ENCODE measurements around the gene CHD9. TPM values are rescaled to one million over a fixed set of nuclear protein-coding genes. Genes with fewer than 3 reads are reported as not detected.
"Not testable (repeated sequence)": the region's sequence is repeated elsewhere in the genome, so short reads cannot be mapped to it uniquely, and the experiment has no call there.

Gene CHD9
- total RNA-seq, 1 experiment from 2014 or later, result 18.9 TPM

DNA sequence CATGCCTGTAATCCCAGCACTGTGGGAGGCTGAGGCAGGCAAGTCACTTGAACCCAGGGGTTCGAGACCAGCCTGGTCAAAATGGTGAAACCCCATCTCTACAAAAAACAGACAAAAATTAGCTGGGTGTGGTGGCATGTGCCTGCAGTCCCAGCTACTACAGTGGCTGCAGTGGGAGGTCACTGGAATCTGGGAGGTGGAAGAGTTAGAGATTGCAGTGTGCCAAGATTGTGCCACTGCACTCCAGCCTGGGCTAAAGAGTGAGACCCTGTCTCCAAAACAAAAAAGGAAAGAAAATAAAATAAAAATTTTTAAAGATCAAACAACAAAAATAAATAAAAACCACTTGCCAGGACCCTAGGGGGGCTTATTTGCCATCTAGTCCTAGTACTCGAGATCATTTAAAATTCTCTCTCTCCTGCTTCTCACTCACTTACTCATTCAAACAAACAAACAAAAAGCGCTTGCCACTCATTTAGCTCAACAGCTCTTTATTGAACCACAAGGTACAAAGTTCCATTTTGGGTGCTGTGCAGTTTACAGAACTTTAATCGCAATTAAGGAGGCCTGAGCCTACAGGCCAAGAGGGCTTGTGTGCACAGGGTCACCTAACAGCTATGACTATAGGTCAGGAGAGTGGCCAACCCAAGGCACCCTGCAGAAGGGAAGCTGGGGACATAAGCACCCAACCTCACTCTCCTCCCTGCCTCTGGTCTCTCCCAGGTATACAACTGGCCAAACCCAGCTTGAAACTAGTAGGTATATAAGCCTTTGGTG, 6.5 kb upstream of the CHD9 start:
- Histone ChIP-seq H4K20me1 (ENCODE audit: insufficient read depth) (no peaks in the 10 kb centered on the region), H3K9ac (ENCODE audit: low read length) (no peak overlapping the region), H3K4me3 (replicated peaks in 1 of 2; ENCODE audit: low read depth in 1 of 2, low read length in 2 of 2) (no peak overlapping the region), H3K9me2 (ENCODE audit: insufficient read depth) (no peaks in the 10 kb centered on the region), H3K9me3 (ENCODE audit: control insufficient read depth in 1 of 2, insufficient read depth in 1 of 2, low read depth in 1 of 2, low read length in 2 of 2) (no peaks in the 10 kb centered on the region), H3K36me3 (ENCODE audit: control insufficient read depth in 1 of 2, insufficient read depth in 2 of 2, low read length in 2 of 2) (no peaks in the 10 kb centered on the region; a peak in 1 of 4 replicates), H3K4me1 (ENCODE audit: control insufficient read depth in 1 of 2, insufficient read depth in 2 of 2, low read length in 2 of 2) (peaks cover 3 to 16% of the 10 kb centered on the region in 2 experiments; a peak in 3 of 4 replicates), H3K27ac (ENCODE audit: low read depth, low read length) (no peak overlapping the region), H3K4me2 (ENCODE audit: low read length) (no peak overlapping the region), H2AFZ (ENCODE audit: low read depth, low read length, poor library complexity, severe bottlenecking) (no peak overlapping the region), H3K27me3 (ENCODE audit: insufficient read depth, low read length) (no peaks in the 10 kb centered on the region), H3K79me2 (ENCODE audit: insufficient read depth, low read length) (no peaks in the 10 kb centered on the region)
- DNase-seq (ENCODE audit: low read depth, low spot score) (no peak), ATAC-seq (no peak)
- TF ChIP-seq EGR1 (IDR thresholded peaks at IDR 0.05; ENCODE audit: low read depth), result no peak
- no peak for TF ChIP-seq SRF (IDR thresholded peaks at IDR 0.05; ENCODE audit: low read depth)
- TF ChIP-seq, protein P1, sequence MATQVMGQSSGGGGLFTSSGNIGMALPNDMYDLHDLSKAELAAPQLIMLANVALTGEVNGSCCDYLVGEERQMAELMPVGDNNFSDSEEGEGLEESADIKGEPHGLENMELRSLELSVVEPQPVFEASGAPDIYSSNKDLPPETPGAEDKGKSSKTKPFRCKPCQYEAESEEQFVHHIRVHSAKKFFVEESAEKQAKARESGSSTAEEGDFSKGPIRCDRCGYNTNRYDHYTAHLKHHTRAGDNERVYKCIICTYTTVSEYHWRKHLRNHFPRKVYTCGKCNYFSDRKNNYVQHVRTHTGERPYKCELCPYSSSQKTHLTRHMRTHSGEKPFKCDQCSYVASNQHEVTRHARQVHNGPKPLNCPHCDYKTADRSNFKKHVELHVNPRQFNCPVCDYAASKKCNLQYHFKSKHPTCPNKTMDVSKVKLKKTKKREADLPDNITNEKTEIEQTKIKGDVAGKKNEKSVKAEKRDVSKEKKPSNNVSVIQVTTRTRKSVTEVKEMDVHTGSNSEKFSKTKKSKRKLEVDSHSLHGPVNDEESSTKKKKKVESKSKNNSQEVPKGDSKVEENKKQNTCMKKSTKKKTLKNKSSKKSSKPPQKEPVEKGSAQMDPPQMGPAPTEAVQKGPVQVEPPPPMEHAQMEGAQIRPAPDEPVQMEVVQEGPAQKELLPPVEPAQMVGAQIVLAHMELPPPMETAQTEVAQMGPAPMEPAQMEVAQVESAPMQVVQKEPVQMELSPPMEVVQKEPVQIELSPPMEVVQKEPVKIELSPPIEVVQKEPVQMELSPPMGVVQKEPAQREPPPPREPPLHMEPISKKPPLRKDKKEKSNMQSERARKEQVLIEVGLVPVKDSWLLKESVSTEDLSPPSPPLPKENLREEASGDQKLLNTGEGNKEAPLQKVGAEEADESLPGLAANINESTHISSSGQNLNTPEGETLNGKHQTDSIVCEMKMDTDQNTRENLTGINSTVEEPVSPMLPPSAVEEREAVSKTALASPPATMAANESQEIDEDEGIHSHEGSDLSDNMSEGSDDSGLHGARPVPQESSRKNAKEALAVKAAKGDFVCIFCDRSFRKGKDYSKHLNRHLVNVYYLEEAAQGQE (IDR thresholded peaks at IDR 0.05; ENCODE audit: low read depth), result no peak
- no peak for TF ChIP-seq TCF7L2 (IDR thresholded peaks at IDR 0.05; ENCODE audit: borderline replicate concordance, extremely low read depth, insufficient read depth, insufficient read length)
- TF ChIP-seq FOSL1 (IDR thresholded peaks at IDR 0.05; ENCODE audit: low read depth), result no peak
- no peak for TF ChIP-seq POLR2AphosphoS5 (IDR thresholded peaks at IDR 0.05; ENCODE audit: low read depth, low read length)
- TF ChIP-seq POLR2A (IDR thresholded peaks at IDR 0.05; ENCODE audit: borderline replicate concordance, extremely low read depth, insufficient read depth, insufficient read length), result no peak
- intact Hi-C loops (cut with micrococcal nuclease), result no loop called here
- CTCF ChIA-PET, result no interaction called here
- no TSS peak for BruUV-seq (replicated peaks)
- POLR2A ChIA-PET, result no interaction called here
- RAD21 ChIA-PET (ENCODE audit: low non-redundant PET in 1 of 2, low total read pairs in 2 of 2, uncharacterized antibody in 2 of 2, unreplicated experiment in 2 of 2), result no interaction called here

- H3K79me2 ChIP-seq (ENCODE audit: insufficient read depth, low read length), result peaks cover 14% of the 10 kb centered on the region
- H3K9me2 ChIP-seq (ENCODE audit: insufficient read depth); RAD21 ChIA-PET (ENCODE audit: low non-redundant PET in 1 of 2, low total read pairs in 2 of 2, uncharacterized antibody in 2 of 2, unreplicated experiment in 2 of 2); H3K4me3 ChIP-seq (replicated peaks in 1 of 2; ENCODE audit: low read depth in 1 of 2, low read length in 2 of 2); BruUV-seq (replicated peaks); CTCF ChIA-PET; DNase-seq (ENCODE audit: low read depth, low spot score); H3K9ac ChIP-seq (ENCODE audit: low read length); H3K9me3 ChIP-seq (ENCODE audit: control insufficient read depth in 1 of 2, insufficient read depth in 1 of 2, low read depth in 1 of 2, low read length in 2 of 2); H4K20me1 ChIP-seq (ENCODE audit: insufficient read depth); H2AFZ ChIP-seq (ENCODE audit: low read depth, low read length, poor library complexity, severe bottlenecking); H3K27ac ChIP-seq (ENCODE audit: low read depth, low read length); H3K4me2 ChIP-seq (ENCODE audit: low read length); POLR2A ChIA-PET; H3K36me3 ChIP-seq (ENCODE audit: control insufficient read depth in 1 of 2, insufficient read depth in 2 of 2, low read length in 2 of 2); ATAC-seq; H3K27me3 ChIP-seq (ENCODE audit: insufficient read depth, low read length): not testable (repeated sequence)
- intact Hi-C loops (cut with micrococcal nuclease), result loop anchor here (5.0 kb wide), 1 partner anchor 451 kb away; the partner anchor contains the start of gene AKTIP
- peaks cover 10 to 39% of the 10 kb centered on the region in 2 experiments for H3K4me1 ChIP-seq (ENCODE audit: control insufficient read depth in 1 of 2, insufficient read depth in 2 of 2, low read length in 2 of 2)
Observed at GRCh38 chr16:53051255-53051654, 3.5 kb upstream of the CHD9 start.

Data from HCT116 (cell line).